Esophagus (tissue), 2 donors: ENCODE results near the gene ATP6V1C2. TPM values are rescaled to one million over a fixed set of nuclear protein-coding genes. Genes with fewer than 3 reads are reported as not detected.
"Not testable (repeated sequence)": the region's sequence is repeated elsewhere in the genome, so short reads cannot be mapped to it uniquely, and the experiment has no call there.

Source experiments
- H3K27ac ChIP-seq, 2 donors: one replicate each; pipeline ENCODE4 v1.5.1; 2013; ENCODE audit warnings: low read depth in 2 of 2, mild to moderate bottlenecking in 2 of 2, inconsistent platforms in 1 of 2, low read length in 1 of 2, moderate library complexity in 1 of 2
- H3K27me3 ChIP-seq, 2 donors: one replicate each; pipeline ENCODE4 v1.6.1; 2013; ENCODE audit warnings: low read length in 2 of 2, control low read depth in 1 of 2, mild to moderate bottlenecking in 1 of 2; ENCODE audit not compliant: insufficient read depth in 2 of 2, control insufficient read depth in 1 of 2
- H3K36me3 ChIP-seq, 2 donors: one replicate each; pipeline ENCODE4 v1.6.1; 2013; ENCODE audit warnings: low read length in 1 of 2; ENCODE audit not compliant: control insufficient read depth in 2 of 2, insufficient read depth in 2 of 2
- H3K4me1 ChIP-seq, 2 donors: one replicate each; pipeline ENCODE4 v1.6.1; 2013; ENCODE audit warnings: low read length in 1 of 2; ENCODE audit not compliant: control insufficient read depth in 2 of 2, insufficient read depth in 2 of 2
- H3K4me3 ChIP-seq, 2 donors: one replicate each; pipeline ENCODE4 v1.5.1; 2013; ENCODE audit warnings: low read length in 2 of 2, mild to moderate bottlenecking in 2 of 2, low read depth in 1 of 2, moderate library complexity in 1 of 2
- H3K9me3 ChIP-seq, 2 donors: one replicate each; pipeline ENCODE4 v1.6.1; 2013; ENCODE audit warnings: mild to moderate bottlenecking in 2 of 2, low read depth in 1 of 2, low read length in 1 of 2, moderate library complexity in 1 of 2; ENCODE audit not compliant: control insufficient read depth in 2 of 2, insufficient read depth in 1 of 2
- WGBS, 2 donors: extraction: QIAGEN DNeasy Blood & Tissue Kit; methylation state at CpG; one replicate each; pipeline ENCODE4 v1.1.7; 2013; 5-methylcytosine and 5-hydroxymethylcytosine counted together
- polyA plus RNA-seq, 2 donors: library from polyadenylated mRNA; stranded (reverse); fragments of 200-250 nt; gene quantifications; one replicate each; pipeline ENCODE4 v1.2.3, GENCODE V29; 2013
- donor health status: healthy with polysubstance abuse.
- donor health status: Bipolar disorder and iron deficiency.

ATP6V1C2 gene
- polyA plus RNA-seq, 2 donors: 16.8 to 55.0 TPM

GRCh38 chr2:10798783-10799182 is 77.4 kb downstream of the ATP6V1C2 start:
- Histone ChIP-seq H3K4me3 (no peak overlapping the region), H3K9me3 (no peaks in the 10 kb centered on the region), H3K27me3 (no peaks in the 10 kb centered on the region), H3K27ac (no peak overlapping the region), H3K4me1 (no peaks in the 10 kb centered on the region), H3K36me3 (peaks cover 7 to 16% of the 10 kb centered on the region in 2 donors)
- WGBS, 2 donors: 82 to 87% methylated on average over 8 of the region's 8 CpGs

DNA sequence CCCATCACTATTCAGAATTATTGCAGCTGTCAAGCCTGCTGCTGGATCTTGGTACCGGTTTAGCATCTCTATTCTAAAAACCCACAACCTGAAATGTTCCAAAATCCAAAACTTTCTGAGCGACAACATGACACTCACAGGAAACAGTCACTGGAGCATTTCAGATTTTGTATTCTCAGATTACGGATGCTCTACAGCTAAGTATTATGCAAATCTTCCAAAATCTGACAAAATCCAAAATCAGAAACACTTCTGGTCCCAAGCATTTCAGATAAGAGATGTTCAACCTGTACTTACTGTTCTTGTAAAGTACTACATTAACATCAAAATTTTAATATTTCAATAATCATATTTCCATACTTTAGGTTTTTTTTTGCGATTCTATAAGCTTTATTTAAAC is 78.7 kb downstream of the ATP6V1C2 start:
- H3K27me3 ChIP-seq: no peaks in the 10 kb centered on the region
- H3K36me3 ChIP-seq: peaks cover 7 to 13% of the 10 kb centered on the region in 2 donors
- H3K9me3 ChIP-seq: no peaks in the 10 kb centered on the region
- H3K4me1 ChIP-seq: no peaks in the 10 kb centered on the region
- H3K4me3 ChIP-seq: no peak overlapping the region
- 94 to 95% methylated on average over 4 of the region's 4 CpGs for WGBS, 2 donors
- no peak overlapping the region for H3K27ac ChIP-seq

GRCh38 chr2:10802657-10803056 is 81.2 kb downstream of the ATP6V1C2 start:
- Histone ChIP-seq H3K36me3 (peaks cover 0 to 6% of the 10 kb centered on the region in 2 donors), H3K27me3 (no peaks in the 10 kb centered on the region), H3K9me3 (no peaks in the 10 kb centered on the region), H3K4me3 (no peak overlapping the region), H3K4me1 (no peaks in the 10 kb centered on the region), H3K27ac (no peak overlapping the region)
- 78 to 86% methylated on average over 8 of the region's 8 CpGs for WGBS, 2 donors

GRCh38 chr2:10805990-10806389 is 84.6 kb downstream of the ATP6V1C2 start:
- H3K4me1 ChIP-seq, H3K9me3 ChIP-seq, H3K36me3 ChIP-seq, H3K4me3 ChIP-seq, H3K27me3 ChIP-seq, H3K27ac ChIP-seq: not testable (repeated sequence)
- 86 to 89% methylated on average over 6 of the region's 6 CpGs for WGBS, 2 donors

- Histone ChIP-seq H3K27ac (no peak overlapping the region), H3K27me3 (no peaks in the 10 kb centered on the region), H3K4me3 (no peak overlapping the region), H3K4me1 (peaks cover 0 to 4% of the 10 kb centered on the region in 2 donors), H3K36me3 (peaks cover 0 to 4% of the 10 kb centered on the region in 2 donors), H3K9me3 (no peaks in the 10 kb centered on the region)
- WGBS, 2 donors: 75 to 82% methylated on average over 3 of the region's 3 CpGs
Observed at GRCh38 chr2:10806543-10806942, 85.1 kb downstream of the ATP6V1C2 start.

DNA sequence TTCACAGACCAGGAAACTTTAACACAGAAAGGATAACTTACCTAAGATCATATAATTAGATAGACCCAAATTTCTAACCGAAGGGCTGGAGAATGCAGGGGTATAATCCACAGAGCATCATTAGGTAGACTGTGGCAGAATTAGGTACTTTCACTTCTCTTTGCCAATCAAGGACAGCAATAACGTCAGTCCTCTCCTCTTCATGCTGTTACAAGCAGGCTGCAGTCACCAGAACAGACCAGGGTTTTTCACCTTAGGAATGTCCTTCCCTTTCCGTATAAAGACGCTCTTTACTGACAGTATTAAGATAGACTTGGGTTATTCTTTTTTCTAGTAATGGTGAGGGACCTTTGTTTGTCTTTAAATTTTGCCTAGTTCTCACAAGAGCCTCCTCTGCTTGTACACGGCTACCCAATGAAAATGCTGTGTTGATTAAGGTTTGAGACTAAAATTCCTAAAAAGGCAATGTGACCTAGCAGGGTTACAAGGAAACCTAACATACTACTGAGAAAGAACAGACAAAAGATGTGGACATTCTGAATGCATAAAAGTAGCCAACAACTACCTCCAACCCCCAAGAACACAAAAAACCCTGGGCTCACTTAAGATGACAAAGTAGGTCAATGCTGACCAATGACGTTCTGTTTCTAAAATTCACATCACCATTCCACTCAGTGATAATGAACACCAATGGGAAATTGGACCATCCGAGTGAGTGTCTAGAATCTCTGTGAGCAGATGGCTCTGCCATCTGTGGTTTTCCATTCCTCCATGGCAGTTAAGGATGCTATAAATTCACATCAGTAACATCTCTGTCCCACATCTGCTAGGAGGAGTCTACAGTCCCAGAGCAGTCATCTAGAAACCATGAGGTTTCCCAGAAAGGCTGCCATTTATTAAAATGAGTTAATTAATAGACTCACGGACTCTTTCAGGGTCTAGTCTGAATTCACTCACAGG is 89.1 kb downstream of the ATP6V1C2 start:
- 39 to 46% methylated on average over 8 of the region's 8 CpGs for WGBS, 2 donors
- H3K27ac ChIP-seq: no peak overlapping the region
- peaks cover 3 to 5% of the 10 kb centered on the region in 2 donors for H3K4me1 ChIP-seq
- peak overlapping the region in 1 of 2 donors; percentile 13 for H3K4me3 ChIP-seq
- no peaks in the 10 kb centered on the region for H3K36me3 ChIP-seq
- no peaks in the 10 kb centered on the region for H3K9me3 ChIP-seq
- H3K27me3 ChIP-seq: no peaks in the 10 kb centered on the region

DNA sequence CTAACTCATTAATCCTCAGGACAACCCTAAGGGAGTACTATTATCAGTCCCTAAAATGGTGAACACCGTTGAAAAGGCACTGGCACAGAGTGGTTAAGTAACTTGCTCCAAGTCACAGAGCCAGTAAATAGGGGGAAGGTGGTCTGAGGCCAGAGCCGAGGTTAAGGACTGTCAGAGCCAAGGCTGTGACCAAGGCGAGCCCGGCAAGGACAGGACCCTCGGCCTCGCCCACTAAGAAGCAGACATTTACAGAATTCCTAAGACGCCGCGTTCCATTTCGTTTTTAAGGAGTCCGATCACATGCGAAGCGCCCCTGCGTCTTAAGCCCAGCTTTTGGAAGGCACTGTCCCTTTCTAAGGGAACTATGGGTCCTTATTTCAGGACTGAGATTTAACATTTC is 90.1 kb downstream of the ATP6V1C2 start:
- no peaks in the 10 kb centered on the region for H3K27me3 ChIP-seq

DNA sequence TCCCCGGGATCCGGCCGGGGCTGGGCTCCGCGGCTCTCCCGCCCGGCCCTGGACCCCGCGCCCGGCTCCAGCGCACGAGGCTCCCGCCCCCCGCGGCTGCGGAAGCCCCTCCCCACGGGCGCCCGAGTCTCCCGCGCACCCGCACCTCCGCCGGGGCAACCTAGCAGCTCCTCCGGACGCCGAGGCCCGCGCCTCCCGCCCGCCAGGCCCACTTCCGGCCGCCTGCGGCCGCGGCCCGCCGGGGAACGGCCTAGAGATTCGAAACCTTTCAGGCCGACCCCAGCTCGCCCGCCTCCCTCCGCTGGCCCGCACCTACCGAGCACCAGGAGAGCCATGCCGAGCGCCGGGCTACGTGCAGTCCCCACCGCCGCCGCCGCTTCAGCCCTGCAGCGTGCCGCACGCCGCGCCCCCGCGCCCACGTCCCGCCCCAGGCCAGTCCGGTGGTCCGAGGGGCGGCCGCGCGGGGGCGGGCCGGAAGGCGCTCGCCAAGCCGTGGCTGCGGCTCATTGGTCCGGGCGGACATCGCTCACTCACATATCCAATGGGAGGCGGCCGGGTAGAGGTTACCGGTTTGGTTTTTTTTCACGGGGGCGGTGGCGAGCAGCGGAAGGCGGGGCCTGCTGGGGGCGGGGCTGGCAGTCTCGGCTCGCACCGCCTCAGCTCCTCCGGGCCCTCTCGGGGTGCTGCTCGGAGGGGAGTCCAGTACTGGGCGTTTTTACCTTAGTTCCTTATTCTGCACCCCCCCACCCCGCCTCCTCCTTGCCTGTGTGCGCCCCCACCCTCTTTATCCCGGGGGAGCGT is 91.1 kb downstream of the ATP6V1C2 start, which contains the start of gene PDIA6:
TSS of gene PDIA6 (minus strand) at position 424 of the 801 bp plus-strand sequence. CDS start at position 335, 89 bp downstream.
- Histone ChIP-seq H3K9me3 (no peaks in the 10 kb centered on the region), H3K4me1 (peaks cover 3 to 5% of the 10 kb centered on the region in 2 donors), H3K27me3 (no peaks in the 10 kb centered on the region), H3K27ac (peak within 1 kb of the TSS; percentile 83 to 92), H3K4me3 (peak within 1 kb of the TSS; percentile 69 to 94), H3K36me3 (no peaks in the 10 kb centered on the region)
- 0% methylated on average over 69 to 98 of the region's 98 CpGs for WGBS, 2 donors

More for the DNA sequence above, 90.1 kb downstream of the ATP6V1C2 start:
- no peaks in the 10 kb centered on the region for H3K36me3 ChIP-seq
- no peaks in the 10 kb centered on the region for H3K9me3 ChIP-seq
- peaks cover 3 to 5% of the 10 kb centered on the region in 2 donors for H3K4me1 ChIP-seq
- H3K27ac ChIP-seq: peak overlapping the region in 1 of 2 donors; percentile 50
- peak overlapping the region; percentile 69 to 94 for H3K4me3 ChIP-seq
- WGBS, 2 donors: 5 to 7% methylated on average over 14 of the region's 14 CpGs
